Germinal center (tissue), 1 donor: ENCODE data around the gene LYZL4.

Experiments
- DNase-seq: peaks from one replicate; pipeline ENCODE4 v3.0.0; 2012; ENCODE audit warnings: mixed read lengths, low spot score

Gene LYZL4

DNA sequence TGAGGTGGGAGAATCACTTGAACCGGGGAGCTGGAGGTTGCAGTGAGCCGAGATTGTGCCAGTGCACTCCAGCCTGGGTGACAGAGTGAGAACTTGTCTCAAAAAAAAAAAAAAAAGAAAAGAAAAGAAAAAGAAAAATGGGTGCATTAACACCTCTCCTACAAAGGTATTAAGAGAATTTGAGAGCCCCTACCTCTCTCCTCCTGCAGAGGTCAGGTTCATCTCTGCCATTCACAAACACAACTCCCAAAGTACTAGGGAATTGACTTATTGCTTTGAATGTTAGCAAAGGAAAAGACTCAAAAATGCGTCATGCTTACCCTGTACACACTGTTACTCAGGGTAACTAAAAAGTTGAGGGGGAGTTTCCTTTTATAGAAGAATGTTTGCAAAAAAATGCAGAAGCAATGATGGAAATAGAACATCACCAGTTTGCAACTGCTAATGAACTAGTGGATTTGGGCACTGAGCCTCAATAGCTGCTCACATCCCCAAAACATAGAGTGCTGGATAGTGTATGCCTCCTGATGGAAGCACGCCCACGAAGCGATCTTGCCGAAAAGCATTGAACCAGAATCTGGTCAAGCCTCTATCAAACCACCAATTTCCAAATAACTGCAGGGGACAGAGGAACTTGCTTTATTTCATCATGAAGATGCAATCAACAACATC is 15.5 kb upstream of the LYZL4 start:
- DNase-seq = no peak

DNA sequence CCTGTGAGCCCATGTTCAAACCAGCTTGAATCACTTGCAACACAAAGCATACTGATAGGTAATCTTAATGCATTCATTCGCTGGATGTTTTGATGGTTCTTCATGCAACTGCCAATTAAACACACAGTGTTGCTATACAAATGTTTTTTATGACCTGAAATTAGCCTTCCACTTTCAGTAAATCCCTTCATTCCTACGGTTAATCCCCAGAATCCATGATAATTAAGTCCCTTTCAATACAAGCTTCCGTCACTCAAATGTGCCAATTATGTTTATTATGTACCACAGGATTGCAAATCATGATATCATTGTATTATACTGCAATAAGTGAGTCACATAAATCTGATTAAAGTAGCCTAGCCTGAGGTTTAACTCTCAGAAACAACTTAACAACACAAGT is 14.5 kb upstream of the LYZL4 start:
- DNase-seq = no peak

GRCh38 chr3:42421818-42422796 is 11.7 kb upstream of the LYZL4 start:
- no peak for DNase-seq

DNA sequence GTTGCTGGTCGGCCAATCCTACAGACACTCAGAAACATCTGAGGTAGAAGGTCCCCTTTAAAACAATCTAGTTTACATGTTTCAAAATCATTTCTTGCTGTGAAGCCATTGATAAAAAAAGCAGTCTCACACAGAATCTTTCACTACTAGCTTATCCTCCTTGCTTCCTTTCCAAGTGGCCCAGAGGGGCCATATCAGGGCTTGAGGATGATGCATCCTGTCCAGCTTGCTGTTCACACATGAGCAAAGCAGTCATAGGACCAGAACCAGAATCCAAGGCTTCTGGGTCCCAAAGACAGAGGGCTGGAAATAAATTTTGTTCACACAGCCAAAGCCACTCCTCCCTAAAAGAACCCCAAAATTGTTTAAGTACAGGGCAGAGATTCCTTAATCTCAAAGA is 9.2 kb upstream of the LYZL4 start:
- no peak for DNase-seq

GRCh38 chr3:42412526-42413155 is 2.2 kb upstream of the LYZL4 start:
- DNase-seq = no peak

- DNase-seq = no peak
Observed at GRCh38 chr3:42411429-42411828, 1.0 kb upstream of the LYZL4 start.

DNA sequence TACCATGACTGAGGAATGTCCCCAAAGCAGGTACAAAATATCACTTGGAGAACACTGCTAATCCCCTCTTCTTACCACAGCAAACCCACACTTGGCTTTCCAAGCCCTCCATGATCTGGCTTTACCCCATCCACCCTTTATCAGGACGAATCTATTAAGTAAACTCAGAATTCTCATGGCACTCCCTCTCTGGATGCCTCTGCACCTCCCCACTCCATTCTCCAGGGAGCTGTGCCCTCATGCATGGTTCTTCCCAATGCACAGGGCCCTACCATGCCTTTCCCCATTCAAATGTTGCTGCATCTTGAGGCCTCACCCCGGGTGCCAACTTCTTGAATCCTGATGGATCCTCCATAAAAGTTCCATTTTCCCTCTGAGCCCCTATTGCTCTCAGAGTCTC is 2.3 kb downstream of the LYZL4 start:
- DNase-seq = no peak

- no peak for DNase-seq
Observed at GRCh38 chr3:42406727-42407450, 3.5 kb downstream of the LYZL4 start.

GRCh38 chr3:42405857-42406256 is 4.6 kb downstream of the LYZL4 start:
- no peak for DNase-seq

DNA sequence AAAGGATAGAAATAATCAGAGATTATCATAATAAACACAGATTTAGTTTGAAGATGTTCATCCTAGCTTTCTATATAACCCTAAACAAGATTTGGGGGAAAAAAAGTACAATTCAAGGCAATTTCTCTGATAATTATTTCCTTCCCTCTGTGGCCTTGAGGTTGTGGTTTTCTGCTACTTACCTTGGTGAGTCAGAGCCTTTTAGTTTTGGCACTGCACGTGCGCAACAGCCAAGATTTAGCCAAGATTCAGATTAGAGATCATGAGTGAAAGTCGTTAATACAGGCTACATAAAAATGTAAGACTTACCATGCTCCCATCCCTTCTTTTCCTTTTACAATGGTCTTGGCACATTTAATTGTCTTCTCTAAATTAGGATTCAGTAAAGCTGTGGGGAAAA is 6.7 kb downstream of the LYZL4 start:
- DNase-seq = no peak

DNA sequence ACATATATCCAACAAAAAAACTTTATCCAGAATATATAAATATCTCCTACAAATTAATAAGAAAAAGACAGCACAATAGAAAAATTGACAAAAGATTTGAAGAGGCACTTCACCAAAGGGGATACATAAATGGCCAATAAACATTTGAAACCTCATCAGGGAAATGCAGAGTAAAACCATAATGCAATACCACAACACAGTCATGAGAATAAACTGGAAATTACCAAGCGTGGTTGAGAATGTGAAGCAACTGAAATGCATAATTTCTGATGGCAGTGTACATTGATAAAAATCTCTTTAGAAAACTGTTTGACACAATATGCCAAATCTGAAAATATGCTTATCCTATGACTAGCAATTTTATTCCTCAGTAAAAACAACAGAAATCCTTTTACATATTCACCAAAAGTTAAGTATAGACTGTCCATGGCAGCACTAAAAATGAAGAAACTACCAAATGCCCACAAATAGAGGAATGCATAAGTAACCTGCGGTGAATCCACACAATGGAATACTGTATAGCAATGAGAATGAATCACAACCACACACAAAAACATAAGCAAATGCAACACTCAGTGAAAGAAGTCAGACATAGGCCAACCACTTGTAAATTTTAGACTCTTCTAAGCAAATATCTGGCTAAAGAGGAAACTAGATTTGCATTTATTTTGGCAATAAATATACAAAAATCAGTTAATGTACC is 7.9 kb downstream of the LYZL4 start:
- no peak for DNase-seq

DNA sequence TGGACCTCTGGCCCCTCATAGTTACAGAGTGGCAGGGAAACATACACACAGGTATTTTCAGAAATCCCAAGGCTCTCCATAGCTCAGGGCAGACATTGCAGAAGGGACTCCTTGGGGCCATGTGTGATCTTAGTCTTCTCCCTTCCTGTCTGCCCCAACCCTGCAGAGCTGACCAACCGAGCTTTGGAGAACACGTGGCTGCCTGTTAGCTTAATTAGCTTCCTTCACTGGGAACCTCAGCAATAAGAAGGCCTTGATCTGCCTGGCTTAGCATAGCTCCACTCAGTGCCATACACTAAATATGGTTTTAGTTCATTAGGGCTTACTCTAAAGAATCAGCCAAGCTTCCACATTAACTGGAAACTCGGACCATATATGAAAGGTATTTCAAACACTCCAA is 12.3 kb downstream of the LYZL4 start:
- DNase-seq = no peak

DNA sequence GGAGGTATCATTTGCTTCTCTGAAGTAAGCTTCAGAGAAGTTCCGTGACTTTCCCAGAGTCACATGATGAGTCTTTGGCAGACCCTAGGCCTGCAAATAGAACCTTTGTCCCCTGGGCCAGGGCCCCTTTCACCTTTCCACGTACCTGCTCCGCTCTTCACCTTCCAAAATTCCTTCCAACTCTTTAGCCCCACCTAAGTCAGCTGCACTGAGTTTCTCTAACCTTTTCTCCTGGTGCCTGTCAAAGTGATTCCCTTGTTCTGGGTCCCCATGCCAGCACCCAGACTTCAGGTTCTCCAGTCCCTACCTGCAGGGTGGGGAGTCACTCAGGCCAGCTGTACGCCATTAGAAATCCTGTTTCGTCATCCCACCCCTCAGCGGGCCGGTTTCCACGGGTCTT is 12.8 kb downstream of the LYZL4 start:
- DNase-seq = no peak

DNA sequence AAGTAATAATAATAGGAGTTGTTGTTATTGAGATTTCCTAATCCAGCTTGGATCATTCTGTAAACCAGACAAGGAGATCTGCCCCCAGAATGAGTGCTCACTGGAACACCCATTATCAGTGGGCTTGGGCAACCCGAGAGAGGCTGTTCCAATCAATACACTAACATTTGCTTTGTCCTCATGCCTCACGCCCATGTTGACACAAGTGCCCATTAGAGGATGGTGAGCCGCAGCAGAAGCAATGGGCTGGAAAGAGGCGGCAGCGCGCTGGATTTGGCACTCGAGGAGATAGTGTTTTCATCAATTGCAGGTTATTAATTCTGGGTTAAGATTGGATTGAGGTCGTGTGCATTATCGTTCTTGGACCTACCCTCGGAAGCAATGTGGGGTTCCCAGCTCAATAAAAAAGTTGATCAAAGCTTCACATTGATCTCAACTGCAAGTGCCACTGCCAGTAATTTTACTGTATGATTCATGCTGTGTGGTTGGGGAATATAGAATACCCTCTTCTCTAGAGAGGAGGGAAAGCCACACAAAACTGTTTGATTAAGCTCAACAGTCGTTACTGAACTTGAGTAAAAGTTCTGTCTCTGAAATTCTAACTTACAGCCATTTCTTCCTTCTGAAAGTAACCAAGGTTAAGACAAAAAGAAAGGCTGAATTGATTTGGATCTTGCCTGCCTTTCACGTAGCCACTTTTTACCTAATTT is 15.7 kb downstream of the LYZL4 start:
- no peak for DNase-seq

DNA sequence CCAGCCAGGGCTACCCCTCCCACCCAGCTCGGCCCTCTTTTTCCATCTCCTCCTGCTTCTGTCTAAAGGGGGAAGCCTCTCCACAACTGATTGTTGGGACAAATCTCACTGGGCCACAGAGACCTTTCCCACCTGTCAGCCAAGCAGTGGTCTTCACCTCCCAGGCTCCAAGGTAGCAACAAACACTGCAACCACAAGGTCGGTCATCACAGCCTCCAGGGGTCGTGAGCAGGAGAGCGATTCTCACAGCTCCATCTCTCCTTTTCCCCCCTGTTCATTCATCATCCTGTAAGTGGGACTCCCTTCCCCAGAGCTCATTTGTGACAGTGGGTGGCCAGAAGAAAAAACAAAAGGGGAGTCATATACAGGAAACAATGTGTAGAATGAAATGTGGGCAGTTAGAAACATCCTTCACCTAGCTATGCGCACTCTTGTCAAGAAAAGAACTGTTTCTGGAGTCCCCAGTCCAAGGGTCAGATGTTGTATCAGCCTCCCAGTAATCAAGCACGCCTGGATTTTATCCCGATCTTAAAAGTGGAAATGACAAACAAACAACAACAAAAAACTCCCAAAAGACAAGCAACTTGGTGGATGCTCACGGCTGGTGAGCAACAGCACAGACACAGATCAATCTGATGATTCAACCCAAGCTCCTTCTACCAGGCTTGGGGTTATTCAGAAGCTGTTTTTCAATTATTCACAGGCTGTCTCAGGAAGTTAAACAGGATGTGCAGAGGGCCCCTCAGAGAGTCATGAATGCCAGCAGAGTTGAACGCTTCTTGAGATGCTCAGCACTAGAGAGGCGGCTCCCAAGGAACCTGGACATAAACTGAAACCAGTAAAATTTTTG is 22.4 kb downstream of the LYZL4 start:
- no peak for DNase-seq

DNA sequence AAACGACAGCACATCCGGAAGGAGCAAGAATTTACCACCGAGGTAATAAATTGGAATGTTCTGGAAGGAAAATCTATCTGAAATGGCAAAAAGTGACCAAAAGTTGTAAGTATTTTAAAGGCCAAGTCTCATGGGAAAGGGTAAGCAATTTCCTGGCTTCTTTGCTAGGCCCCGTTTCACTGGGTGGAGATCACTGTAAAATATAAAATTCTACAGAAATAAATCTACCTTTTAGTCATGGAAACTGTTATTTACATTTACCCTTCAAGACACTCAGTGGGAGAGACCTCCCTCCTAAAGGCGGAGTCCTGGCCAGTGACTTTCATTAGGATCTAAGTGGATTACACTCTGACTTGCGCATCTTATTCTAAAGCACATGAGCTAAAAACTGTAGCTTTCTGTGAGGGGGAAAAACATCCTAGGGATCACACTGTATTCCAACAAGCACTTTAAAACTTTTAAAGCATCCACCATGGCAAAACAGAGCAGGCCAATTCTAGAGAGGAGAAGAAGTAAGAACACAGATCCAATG is 28.8 kb downstream of the LYZL4 start:
- no peak for DNase-seq

GRCh38 chr3:42377681-42378080 is 32.7 kb downstream of the LYZL4 start:
- DNase-seq = no peak

DNA sequence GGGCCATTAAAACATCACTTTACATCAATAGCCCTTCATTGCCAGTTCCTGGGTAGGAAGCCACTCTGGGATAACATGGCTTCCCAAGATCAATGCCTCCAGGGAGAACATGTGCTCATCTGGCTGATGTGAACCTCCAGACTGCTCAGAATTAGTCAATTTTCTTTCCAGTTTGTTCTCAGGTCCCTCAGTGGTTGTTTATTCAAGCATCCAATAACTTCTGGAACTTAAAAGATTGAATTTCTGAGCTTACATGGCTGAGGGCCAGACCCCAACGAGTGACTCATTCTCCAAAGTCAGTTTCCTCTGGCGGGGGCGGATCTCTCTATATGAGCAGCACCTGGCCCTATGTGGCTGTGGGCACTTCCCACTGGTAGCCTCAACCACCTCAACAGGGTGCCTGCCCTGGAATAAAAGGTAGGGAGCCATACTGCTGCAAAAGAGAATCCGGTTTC is 34.0 kb downstream of the LYZL4 start:
- no peak for DNase-seq

- DNase-seq = no peak
Observed at GRCh38 chr3:42375121-42375800, 35.1 kb downstream of the LYZL4 start.
